Epidermal melanocyte (primary cell): ENCODE results near the gene ESYT1.

Source experiments
- DNase-seq: peaks from one replicate; pipeline ENCODE4 v3.0.0; 2011; ENCODE audit warnings: low spot score; ENCODE audit not compliant: insufficient read length

Gene ESYT1

DNA sequence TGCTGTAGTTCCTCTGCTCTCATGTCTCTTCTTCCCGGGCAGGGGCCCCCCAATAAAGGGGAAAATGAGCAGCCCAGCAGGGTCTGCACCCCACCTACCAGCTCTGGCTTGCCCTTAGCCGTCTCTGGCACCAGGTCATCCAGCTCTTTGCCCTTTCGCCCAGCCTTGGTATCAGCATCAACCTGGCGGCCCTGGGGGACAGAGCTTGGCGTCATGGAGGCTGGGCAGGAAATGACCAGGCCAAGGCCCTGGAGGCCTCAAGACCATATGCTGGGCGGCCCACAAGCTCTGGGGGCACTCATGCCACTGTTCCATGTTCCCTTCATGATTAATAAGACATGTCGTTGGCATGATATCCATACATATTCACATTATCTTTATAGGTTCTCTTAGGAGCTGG lies 44.8 kb downstream of the ESYT1 start:
- DNase-seq, result no peak

DNA sequence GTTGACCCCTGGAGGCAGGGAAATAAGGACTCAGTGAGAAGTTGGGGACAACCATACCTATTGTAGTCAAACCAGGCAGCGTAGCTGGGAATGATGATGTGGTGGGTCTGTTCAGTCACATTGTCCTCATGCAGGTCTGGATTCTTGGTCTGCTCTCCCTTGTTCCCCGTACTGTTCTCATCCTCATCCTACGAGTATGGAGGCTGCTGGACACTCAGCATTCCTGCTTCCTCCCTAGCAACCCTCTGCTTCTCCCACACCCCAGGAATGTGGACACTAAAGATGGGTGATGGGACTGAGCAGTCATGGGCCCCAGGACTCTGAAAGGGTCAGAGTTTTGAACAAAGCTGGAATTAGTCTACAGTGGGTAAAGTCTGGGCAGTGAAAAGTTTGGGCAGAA lies 50.3 kb downstream of the ESYT1 start:
- no peak for DNase-seq

DNA sequence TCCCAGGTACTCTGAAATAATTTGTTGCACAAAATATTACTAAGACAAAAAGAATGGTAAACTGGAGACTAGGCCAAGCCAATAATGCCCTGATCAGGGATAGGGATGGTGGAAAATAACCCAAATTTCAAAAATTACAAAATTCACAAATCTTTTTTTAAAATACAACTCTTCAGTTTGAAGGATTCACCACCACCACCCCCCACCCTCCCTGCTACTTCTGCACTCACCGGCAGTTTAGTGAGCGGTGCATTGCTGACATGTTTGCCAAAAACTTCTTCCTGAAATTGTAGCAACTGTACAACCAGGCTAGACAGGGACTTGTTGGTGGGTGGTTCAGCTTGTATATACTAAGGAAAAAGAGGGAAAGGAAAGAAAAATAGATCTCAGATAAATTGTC lies 58.9 kb downstream of the ESYT1 start:
- no peak for DNase-seq

DNA sequence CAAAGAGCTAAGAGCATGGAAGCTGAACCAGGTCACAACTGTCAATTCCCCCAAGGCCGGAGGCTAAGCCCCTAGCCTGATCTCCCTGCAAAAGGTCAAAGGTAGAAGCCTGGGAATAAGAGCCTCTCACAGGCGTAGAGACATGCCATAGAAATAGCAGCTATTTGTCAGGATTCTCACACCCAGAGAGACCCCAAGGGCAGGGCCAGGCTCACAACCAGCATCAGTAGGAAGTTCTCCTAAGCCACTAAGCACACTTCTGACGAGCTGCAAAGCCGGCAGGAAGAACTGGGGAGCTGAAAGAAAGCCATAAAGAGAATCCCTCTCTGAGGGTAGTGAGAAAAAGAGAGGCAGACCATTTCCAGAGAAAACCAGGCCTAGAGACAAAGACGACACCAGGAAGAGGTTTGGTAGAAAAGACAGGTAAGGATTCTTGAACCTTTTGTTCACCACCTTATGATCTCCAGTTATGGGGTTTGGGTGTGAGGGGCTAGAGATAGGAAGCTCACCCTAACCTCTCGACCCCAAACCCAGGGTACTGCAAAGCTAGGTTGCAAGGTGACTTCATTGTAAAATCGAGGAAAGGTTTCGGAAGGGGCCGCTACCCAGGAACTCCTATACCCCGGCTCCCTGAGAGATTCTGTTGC lies 60.2 kb downstream of the ESYT1 start:
- no peak for DNase-seq

DNA sequence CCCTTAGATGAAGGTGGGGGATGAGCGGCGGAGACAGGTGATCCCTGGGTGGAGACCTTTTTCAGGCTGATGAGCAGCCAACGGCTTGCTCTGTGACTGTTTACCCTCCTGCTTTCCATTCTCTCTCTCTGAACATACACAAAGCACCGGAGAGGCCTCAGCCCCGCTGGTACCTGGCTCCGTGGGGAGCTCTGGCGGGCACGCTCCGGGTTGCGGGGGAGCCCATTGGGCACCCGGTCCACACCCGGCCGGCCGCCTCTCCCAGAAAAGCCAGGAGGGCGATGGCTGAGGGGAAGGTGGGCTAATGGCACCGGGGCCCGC lies 60.7 kb downstream of the ESYT1 start:
- DNase-seq, result no peak

DNA sequence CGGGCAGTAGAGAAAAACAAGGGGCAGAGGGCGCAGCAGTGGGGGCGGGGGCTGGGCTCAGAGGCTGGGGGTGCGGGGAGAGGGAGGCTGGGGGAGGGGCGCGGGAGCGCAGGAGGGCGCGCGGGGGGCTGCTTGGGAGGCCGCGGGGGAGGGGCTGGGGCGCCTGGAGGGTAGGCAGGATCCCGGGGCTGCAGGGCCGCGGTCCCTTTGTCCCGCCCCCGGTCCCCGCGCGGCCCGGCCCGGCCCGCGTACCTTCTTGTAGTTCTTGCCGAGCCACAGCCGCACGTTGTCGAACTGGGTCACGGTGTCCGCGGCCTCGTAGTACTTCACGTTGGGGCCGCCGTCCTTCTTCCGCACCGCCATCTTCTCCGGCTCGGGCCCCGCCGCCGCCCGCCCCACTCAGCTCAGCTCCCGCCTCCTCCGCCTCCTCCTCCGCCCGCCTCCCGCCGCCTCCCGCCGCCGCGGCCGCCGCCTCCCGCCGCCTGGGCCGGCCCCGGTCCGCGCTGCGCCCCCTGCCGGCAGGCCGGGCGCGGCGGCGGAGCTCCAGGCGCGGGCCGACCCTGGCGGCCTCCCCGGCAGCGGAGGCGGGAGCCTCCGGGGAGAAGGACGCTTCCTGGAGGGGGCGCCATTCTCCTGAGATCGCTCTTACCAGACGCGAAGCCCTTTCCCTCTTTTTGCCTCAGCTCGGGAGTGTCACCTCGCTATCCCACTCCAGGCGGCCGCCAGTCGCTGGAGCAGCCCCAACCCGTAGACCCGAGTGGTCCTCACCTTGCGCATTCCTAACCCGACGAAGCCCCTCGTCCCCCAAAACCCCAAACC lies 61.2 kb downstream of the ESYT1 start, which contains the start of gene SMARCC2:
SMARCC2 (minus strand) TSS at position 385 of the 819 bp plus-strand sequence; CDS start at position 363, 22 bp downstream.
- peak; percentile 86 for DNase-seq

DNA sequence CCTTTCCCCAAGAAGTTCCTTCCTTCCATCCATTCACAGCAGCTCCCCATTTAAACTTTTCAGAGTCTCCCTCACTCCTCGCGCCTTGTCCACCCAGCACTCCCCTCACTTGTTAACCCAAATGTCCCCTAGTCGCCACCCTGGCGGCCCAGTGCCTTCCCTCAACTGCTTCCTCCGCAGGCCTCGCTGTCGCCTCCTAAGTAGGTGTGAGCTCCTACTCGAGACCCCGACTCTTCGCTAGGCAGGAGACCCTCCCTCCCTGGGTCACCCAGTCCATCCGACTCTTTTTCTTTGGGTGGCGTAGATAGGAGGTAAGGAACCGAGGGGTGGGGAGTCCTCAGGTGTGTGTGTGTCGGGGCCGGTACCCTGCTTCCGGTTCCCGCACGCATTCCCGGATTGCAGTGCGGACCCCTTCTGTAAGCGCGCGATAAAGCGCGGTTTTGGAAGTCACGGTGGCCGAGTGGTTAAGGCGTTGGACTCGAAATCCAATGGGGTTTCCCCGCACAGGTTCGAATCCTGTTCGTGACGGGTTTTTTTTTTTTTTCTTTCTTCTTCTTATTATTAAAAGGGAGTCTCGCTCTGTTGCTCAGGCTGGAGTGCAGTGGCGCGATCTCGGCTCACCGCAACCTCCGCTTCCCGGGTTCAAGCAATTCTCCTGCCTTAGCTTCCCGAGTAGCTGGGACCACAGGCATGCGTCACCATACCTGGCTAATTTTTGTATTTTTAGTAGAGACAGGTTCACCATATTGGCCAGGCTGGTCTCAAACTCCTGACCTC lies 62.0 kb downstream of the ESYT1 start:
- DNase-seq, result no peak

DNA sequence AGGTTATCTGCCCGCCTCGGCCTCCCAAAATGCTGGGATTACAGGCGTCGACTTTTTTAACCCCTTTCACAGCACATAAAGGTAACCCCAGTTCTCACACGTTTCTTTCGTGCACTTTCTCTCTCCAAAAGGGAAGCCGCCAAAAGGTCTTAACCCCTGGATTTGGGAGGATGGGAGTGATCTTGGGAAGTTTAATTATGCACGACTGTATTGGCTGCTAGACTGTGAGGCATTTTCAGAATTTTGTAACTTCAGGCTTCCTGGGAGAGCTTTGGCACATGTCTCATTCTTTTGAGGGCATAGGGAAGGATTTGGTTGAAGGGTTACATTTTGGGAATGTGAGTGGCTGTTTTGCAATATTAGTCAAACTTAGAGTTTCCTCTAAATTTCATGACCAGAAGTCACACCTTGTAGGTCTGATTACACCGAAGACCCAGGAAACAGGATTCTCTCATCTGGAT lies 62.7 kb downstream of the ESYT1 start:
- no peak for DNase-seq

DNA sequence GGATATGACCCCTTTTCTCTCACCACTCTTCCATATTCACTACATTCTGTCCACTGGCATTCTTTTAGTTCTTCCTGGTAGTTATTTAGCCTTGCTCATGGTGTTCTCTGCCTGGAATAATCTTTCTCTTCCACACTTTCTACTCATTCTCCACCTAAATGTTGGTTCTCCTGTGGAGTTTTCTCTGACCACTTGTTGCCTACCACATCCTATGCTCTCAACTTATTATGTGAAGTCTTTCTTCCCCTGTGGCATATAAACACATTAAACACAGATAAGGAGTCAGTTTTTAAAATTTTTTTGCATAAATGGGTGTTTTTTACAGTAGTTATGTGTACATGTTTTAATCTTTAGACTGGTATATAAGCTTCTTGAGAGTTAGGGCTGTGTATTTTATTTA lies 64.5 kb downstream of the ESYT1 start:
- DNase-seq, result no peak

DNA sequence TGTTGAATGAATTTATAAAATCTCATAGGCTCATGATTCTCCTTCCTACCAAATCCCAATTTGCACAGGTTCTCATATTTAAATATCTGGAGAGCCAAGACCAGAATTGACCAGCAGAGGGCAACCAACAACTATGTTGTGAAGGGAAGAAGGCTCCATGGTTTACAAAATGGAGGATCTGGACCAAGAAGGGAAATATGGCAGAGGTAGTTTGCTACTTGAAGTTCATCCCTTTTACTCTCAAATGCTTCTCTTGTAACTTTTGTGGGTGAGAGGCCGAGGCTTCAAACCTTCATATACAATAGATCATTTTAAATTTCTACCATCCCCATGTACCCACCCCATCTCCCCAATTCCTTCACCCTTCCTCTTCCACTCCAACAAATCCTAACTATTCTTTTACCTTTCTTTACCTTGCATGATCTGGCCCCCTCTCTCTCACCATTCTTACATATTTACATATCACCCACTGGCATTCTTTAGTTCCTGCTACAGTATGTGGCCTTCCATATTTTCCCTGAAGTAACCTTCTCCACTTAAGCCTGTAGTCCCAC lies 65.0 kb downstream of the ESYT1 start:
- DNase-seq, result peak; percentile 83
